Measurements from ENCODE around the gene SMURF2.
A peak's percentile ranks its signal among the peaks of the same experiment; 100 is the strongest.

The SMURF2 gene

DNA sequence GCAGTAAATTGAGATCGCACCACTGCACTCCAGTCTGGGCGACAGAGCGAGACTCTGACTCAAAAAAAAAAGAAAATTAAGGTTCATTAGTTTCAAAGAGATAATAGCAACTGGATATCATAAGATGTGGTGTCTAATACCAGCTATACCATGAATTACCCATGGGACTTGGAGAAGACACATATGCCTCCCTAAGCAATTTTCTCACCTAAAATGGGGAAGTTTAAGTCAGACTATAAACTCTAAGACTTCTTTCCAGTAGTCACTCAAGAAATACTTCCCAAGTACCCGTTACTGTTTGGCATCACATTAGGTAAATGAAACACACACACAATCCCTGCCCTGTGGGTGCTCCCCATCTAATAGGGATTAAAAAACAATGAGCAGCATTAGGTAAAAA, 22.6 kb downstream of the SMURF2 start (continued):
- TF ChIP-seq, protein P1, sequence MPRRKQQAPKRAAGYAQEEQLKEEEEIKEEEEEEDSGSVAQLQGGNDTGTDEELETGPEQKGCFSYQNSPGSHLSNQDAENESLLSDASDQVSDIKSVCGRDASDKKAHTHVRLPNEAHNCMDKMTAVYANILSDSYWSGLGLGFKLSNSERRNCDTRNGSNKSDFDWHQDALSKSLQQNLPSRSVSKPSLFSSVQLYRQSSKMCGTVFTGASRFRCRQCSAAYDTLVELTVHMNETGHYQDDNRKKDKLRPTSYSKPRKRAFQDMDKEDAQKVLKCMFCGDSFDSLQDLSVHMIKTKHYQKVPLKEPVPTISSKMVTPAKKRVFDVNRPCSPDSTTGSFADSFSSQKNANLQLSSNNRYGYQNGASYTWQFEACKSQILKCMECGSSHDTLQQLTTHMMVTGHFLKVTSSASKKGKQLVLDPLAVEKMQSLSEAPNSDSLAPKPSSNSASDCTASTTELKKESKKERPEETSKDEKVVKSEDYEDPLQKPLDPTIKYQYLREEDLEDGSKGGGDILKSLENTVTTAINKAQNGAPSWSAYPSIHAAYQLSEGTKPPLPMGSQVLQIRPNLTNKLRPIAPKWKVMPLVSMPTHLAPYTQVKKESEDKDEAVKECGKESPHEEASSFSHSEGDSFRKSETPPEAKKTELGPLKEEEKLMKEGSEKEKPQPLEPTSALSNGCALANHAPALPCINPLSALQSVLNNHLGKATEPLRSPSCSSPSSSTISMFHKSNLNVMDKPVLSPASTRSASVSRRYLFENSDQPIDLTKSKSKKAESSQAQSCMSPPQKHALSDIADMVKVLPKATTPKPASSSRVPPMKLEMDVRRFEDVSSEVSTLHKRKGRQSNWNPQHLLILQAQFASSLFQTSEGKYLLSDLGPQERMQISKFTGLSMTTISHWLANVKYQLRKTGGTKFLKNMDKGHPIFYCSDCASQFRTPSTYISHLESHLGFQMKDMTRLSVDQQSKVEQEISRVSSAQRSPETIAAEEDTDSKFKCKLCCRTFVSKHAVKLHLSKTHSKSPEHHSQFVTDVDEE (CRISPR knock-in tag; IDR thresholded peaks at IDR 0.05): no peak
- TF ChIP-seq CSDC2 (CRISPR knock-in tag; IDR thresholded peaks at IDR 0.05) (no peak), ZNF565 (CRISPR knock-in tag; conservative IDR thresholded peaks at IDR 0.05; ENCODE audit: low read depth) (no peak), PPARA (CRISPR knock-in tag; IDR thresholded peaks at IDR 0.05; ENCODE audit: borderline replicate concordance) (no peak)
- TF ChIP-seq, protein P2, sequence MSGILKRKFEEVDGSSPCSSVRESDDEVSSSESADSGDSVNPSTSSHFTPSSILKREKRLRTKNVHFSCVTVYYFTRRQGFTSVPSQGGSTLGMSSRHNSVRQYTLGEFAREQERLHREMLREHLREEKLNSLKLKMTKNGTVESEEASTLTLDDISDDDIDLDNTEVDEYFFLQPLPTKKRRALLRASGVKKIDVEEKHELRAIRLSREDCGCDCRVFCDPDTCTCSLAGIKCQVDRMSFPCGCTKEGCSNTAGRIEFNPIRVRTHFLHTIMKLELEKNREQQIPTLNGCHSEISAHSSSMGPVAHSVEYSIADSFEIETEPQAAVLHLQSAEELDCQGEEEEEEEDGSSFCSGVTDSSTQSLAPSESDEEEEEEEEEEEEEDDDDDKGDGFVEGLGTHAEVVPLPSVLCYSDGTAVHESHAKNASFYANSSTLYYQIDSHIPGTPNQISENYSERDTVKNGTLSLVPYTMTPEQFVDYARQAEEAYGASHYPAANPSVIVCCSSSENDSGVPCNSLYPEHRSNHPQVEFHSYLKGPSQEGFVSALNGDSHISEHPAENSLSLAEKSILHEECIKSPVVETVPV (CRISPR knock-in tag; IDR thresholded peaks at IDR 0.05): no peak

DNA sequence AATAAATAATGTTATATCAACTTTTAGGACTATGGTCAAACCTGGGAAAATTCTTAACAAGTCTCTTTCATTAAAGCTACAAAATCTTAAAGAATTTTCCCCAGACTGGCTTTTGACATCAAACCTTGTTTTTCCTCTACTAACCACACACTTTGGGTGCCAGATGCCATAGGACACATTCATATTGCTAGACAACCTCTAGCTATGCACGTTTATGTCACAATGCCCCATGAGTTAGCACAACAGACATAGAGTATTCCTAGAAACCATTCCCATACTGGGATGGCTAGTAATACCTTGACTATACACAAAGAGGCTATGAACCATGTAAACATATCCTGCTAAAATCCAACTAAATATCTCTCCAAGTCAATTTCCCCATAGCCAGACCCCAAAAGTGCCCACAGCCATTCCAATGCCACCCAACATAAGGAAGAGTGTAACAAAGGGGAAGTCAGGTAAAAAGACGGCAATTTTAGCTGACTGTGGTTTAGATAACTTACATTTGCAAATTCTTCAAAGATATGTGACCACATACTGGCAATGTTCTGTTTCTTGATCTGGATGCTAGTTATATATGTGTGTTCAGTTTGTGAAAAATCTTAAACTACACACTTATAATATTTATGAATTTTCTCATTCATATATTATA, 23.4 kb downstream of the SMURF2 start:
- TF ChIP-seq ISL1 (CRISPR knock-in tag; IDR thresholded peaks at IDR 0.05) (no peak), ARNTL (CRISPR knock-in tag; IDR thresholded peaks at IDR 0.05; ENCODE audit: borderline replicate concordance, low read depth) (no peak), CSDC2 (CRISPR knock-in tag; IDR thresholded peaks at IDR 0.05) (no peak), SNAI2 (CRISPR knock-in tag; IDR thresholded peaks at IDR 0.05) (no peak), TOX (CRISPR knock-in tag; IDR thresholded peaks at IDR 0.05; ENCODE audit: borderline replicate concordance) (no peak)
- TF ChIP-seq, protein P2 (CRISPR knock-in tag; IDR thresholded peaks at IDR 0.05): no peak
- no peak for ATAC-seq

DNA sequence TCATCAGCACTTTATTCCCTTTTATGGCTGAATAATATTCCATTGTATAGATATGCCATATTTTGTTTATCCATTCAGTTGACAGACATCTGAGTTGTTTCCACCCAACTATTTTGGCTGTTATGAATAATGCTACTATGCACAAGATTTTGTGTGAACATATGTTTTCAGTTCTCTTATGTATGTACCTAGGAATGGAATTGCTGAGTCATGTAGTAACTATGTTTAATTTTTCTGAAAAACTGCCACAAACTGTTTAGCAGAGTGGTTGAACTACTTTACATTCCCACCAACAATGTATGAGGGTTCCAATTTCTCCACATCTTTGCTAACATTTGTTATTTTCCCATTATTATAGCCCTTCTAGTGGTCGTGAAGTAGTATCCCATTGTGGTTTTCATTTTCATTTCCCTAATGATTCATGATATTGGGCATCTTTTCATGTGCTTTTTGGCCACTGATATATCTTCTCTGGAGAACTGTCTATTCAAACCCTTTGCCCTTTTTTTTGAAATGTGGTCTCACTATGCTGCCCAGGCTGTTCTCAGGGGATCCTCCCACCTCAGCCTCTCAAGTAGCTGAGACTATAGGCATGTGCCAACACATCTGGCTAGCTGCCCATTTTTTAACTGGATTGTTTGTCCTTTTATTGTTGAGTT, 26.3 kb downstream of the SMURF2 start:
- peak; percentile 86 for ATAC-seq

DNA sequence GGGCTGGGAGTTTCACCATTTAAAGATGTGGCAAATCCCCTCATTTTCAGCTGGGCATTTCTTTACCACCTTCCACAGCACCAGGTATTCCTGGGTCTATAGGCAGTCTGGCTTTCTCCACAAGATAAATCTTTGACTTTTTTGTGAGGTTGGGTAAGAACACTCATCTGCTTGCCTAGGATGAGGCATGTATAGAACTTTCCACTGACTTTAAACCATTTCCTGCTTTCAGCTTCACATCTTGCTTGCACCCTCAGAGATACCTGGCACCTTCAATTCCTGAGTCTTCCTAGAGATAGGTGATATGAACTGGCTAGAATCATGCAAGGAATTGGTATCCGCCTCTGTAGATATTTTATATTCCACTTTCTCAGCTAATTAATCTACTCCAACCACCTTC, 27.9 kb downstream of the SMURF2 start:
- ATAC-seq: no peak
- TF ChIP-seq, protein P1 (CRISPR knock-in tag; IDR thresholded peaks at IDR 0.05): no peak
- TF ChIP-seq BACH2 (CRISPR knock-in tag; IDR thresholded peaks at IDR 0.05; ENCODE audit: borderline replicate concordance) (no peak), CSDC2 (CRISPR knock-in tag; IDR thresholded peaks at IDR 0.05) (no peak), ZNF8 (CRISPR knock-in tag; IDR thresholded peaks at IDR 0.05) (no peak), TCF4 (CRISPR knock-in tag; IDR thresholded peaks at IDR 0.05; ENCODE audit: borderline replicate concordance) (no peak), ISL1 (CRISPR knock-in tag; IDR thresholded peaks at IDR 0.05) (no peak), ZNF70 (CRISPR knock-in tag; IDR thresholded peaks at IDR 0.05) (no peak), GLIS3 (CRISPR knock-in tag; IDR thresholded peaks at IDR 0.05) (no peak), TOX (CRISPR knock-in tag; IDR thresholded peaks at IDR 0.05; ENCODE audit: borderline replicate concordance) (no peak), ZFP3 (CRISPR knock-in tag; IDR thresholded peaks at IDR 0.05) (no peak)
- TF ChIP-seq, protein P3, sequence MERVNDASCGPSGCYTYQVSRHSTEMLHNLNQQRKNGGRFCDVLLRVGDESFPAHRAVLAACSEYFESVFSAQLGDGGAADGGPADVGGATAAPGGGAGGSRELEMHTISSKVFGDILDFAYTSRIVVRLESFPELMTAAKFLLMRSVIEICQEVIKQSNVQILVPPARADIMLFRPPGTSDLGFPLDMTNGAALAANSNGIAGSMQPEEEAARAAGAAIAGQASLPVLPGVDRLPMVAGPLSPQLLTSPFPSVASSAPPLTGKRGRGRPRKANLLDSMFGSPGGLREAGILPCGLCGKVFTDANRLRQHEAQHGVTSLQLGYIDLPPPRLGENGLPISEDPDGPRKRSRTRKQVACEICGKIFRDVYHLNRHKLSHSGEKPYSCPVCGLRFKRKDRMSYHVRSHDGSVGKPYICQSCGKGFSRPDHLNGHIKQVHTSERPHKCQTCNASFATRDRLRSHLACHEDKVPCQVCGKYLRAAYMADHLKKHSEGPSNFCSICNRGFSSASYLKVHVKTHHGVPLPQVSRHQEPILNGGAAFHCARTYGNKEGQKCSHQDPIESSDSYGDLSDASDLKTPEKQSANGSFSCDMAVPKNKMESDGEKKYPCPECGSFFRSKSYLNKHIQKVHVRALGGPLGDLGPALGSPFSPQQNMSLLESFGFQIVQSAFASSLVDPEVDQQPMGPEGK (CRISPR knock-in tag; IDR thresholded peaks at IDR 0.05; ENCODE audit: borderline replicate concordance): no peak
- TF ChIP-seq, protein P4, sequence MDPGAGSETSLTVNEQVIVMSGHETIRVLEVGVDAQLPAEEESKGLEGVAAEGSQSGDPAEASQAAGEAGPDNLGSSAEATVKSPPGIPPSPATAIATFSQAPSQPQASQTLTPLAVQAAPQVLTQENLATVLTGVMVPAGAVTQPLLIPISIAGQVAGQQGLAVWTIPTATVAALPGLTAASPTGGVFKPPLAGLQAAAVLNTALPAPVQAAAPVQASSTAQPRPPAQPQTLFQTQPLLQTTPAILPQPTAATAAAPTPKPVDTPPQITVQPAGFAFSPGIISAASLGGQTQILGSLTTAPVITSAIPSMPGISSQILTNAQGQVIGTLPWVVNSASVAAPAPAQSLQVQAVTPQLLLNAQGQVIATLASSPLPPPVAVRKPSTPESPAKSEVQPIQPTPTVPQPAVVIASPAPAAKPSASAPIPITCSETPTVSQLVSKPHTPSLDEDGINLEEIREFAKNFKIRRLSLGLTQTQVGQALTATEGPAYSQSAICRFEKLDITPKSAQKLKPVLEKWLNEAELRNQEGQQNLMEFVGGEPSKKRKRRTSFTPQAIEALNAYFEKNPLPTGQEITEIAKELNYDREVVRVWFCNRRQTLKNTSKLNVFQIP (CRISPR knock-in tag; IDR thresholded peaks at IDR 0.05; ENCODE audit: borderline replicate concordance, low read depth): no peak

More for the DNA sequence above, 26.3 kb downstream of the SMURF2 start:
- TF ChIP-seq BACH2 (CRISPR knock-in tag; IDR thresholded peaks at IDR 0.05; ENCODE audit: borderline replicate concordance): peak; percentile 46; the same call in 1 of the 2 replicates
- no peak for TF ChIP-seq OSR1 (CRISPR knock-in tag; IDR thresholded peaks at IDR 0.05)
- TF ChIP-seq PPARA (CRISPR knock-in tag; IDR thresholded peaks at IDR 0.05; ENCODE audit: borderline replicate concordance): no peak
- TF ChIP-seq ISL1 (CRISPR knock-in tag; IDR thresholded peaks at IDR 0.05): peak; percentile 55
- TF ChIP-seq, protein P4 (CRISPR knock-in tag; IDR thresholded peaks at IDR 0.05; ENCODE audit: borderline replicate concordance, low read depth): no peak
- peak; percentile 92 for TF ChIP-seq ZNF8 (CRISPR knock-in tag; IDR thresholded peaks at IDR 0.05)
- TF ChIP-seq ZFP30 (CRISPR knock-in tag; IDR thresholded peaks at IDR 0.05): no peak
